Hematopoietic multipotent progenitor cell treated with erythropoietin and hydrocortisone succinate and interleukin-3 and kit ligand, for 15 days (in vitro differentiated cells): ENCODE results near the gene CFAP47.
"Not testable (repeated sequence)": the region's sequence is repeated elsewhere in the genome, so short reads cannot be mapped to it uniquely, and the experiment has no call there.

ENCODE experiments used
- DNase-seq: peaks from one replicate; pipeline ENCODE4 v3.0.0-alpha.2; 2015; ENCODE audit warnings: low spot score

Gene CFAP47, protein sequence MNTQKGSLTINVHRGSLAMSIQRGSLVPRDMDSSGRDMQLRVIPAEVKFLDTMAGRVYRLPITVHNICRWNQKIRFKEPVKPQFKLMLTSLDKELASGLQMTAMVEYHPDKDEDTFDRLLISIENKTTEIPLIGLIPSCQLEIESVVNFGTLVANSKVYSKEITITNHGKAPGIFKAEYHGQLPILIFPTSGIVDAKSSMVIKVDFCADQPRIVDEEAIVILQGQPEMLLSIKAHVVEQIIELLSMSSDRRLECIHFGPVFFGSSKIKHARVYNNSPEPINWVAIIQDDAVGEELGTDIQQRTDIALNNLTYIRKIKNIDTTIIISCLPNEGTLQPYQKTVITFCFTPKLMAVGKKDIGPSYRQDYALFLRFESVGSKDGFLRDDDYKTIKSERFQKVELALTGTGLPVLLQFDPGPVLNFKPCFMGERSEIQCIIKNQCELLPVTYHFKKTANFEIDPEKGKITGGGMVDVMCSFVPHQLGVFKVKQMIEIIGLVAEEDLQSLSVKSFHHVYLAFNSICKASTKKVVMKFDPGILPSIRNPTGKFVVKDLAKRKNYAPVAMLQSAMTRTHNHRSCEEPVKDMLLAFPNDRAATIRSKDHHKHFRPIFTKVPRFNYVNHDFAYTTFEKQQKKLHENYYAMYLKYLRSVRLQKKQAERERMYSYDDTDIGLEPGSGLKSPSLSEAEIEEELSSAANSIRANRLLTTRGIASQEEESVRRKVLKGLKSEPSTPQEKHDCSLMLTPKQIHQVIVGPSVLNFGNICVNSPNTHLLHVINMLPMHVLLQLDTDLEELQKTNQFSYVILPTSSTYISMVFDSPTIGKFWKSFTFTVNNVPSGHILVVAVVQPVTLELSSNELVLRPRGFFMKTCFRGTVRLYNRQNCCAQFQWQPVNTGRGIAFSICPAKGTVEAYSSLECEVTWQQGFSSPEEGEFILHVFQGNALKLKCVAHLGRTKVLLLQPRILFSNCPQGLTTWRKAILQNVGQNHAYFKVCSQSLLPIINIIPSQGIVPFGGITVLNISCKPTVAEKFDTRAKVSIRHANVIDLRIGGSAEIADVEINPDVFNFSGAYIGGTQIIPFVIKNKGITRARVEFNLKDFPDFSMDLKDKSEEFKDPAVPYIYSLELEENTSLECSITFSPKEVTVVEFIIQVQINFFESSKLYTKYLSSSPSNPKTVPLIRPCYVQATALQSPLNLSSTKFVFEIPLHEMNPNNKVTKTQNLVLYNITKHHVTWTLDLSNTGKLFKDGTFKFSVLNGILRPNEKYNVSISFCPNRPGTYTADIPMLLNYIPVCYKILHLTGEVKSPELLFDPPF (N-terminal part only)

DNA sequence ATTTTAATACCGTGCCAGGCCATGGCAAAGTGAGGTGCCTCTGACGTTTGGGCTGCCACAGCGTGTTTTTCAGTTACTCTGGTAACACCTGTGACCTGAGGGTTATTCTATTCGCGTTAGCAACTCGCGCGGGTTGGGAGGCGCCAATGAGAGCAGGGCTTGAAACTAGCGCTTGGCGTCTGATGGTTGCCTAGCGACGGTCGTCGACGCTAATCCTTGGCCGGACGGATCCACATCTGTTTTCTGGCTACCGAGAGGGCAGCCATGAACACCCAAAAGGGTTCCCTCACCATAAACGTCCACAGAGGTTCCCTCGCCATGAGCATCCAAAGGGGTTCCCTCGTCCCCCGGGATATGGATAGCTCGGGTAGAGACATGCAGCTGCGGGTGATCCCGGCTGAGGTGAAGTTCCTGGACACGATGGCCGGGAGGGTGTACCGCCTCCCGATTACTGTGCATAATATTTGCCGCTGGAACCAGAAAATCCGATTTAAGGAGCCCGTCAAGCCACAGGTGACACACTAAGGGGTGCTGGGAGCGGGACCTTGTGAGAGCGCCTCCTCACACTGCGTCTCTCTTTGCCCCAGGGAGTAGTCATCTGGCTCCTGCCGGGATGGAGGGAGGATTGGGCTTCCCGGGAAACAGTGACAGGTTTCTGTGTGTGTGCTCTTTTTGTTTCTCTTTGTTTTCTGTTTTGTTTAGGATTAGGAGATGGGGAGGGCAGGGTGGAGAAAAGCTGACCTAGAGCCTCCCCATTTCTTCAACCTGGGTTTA lies at the start of gene CFAP47:
TSS of gene CFAP47 (plus strand) at position 199 of the 774 bp plus-strand sequence. CDS start at position 265, 66 bp downstream.
- no peak for DNase-seq

DNA sequence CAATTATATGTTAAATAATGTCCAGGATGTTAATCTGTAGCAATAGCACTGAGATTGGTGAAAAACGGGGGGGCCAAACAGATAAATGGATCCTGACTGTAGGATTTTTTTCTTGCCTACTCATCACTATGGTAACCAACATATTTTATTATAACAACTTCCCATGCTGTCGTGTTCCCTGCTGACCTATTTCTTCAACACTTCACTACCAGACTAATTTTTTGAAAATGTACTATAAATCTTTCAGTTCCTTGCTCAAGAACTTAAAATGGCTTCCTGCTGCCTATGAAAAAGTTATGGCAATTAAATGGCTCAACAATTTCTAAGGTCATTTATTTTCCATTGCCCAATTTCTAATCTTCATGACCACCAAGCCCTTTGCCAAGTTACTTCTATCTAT lies 38.9 kb upstream of the CFAP47 start:
- DNase-seq = no peak

DNA sequence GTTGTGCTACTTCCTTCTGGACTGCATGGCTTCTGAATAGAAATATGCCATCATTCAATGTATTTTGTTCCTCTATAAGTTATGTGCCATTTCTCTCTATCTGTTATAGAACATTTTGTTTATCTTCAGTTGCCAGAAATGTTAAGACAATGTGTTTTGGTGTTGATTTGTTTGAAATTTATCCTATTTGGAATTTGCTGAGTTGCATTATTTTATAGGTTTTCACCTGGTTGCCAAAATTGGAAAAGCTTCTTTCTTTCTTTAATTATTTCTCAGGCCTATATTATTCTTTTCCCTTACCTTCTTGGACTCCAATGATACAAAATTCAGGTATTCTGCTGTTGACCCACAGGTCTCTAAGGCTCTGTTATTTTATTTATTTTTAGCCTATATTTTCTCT lies 33.4 kb upstream of the CFAP47 start:
- DNase-seq = no peak

DNA sequence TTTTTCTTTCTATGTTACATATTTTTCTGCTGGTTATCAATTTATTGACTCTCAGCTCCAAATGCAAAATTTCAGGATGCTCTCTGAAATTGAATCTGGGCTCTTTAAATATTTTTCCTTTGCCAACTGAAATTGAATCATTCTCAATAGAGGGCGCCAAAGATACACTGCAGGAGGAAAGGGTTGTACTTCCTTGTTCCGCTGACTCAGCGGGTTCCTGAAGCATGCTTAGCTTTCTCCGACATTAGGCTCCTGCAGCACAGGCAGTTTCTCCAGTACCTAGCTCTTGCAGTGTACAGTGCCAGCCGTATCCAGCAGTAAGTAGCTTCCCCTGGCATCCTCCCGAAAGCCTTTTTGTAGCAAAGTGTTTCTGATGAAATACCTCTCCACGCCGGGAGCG lies 28.8 kb upstream of the CFAP47 start:
- DNase-seq = peak; percentile 1

DNA sequence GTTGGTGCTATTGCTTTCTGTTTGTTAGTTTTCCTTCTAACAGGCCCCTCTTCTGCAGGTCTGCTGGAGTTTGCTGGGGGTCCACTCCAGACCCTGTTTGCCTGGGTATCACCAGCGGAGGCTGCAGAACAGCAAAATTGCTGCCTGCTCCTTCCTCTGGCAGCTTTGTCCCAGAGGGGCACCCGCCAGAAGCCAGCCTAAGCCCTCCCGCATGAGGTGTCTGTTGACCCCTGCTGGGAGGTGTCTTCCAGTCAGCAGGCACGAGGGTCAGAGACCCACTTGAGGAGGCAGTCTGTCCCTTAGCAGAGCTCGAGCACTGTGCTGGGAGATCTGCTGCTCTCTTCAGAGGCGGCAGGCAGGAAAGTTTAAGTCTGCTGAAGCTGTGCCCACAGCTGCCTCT lies 67.3 kb downstream of the CFAP47 start:
- not testable (repeated sequence) for DNase-seq

DNA sequence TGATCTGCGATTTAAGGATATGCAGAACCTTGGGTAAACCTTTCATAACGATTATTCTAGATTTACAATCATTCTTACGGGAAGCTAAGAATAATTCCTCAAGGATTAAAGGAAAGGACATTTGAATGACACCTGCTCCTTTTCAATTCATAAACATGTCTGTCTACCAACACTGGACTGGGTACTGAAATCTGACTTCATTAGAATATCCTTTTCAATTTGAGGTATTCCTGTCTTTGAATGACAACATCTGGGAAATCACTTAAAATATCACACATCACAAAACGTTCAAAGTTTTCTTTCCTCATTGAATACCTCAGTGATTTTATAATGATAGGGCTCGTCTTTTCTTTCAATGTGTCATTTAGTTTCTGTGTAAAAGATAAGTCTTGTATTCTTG lies 87.7 kb downstream of the CFAP47 start:
- no peak for DNase-seq

DNA sequence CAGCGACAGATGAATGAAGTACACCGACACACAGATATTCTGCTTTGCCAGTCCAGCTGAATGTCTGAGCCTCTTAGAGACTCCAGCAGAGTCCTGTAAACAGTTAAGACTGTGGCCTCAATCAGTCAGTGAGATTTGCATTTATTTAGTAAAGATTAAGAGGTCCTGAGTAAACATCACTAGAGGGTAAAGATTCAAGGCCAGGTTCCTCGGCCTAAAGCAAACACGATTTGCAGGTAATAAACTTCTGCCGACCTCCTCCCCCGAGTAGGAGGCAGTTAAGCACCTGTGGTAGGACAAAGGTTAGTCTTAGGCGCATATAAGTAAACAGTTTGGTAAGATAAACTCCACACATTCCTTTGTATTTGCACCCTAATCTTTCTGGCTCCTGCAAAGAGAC lies 99.6 kb downstream of the CFAP47 start:
- no peak for DNase-seq

DNA sequence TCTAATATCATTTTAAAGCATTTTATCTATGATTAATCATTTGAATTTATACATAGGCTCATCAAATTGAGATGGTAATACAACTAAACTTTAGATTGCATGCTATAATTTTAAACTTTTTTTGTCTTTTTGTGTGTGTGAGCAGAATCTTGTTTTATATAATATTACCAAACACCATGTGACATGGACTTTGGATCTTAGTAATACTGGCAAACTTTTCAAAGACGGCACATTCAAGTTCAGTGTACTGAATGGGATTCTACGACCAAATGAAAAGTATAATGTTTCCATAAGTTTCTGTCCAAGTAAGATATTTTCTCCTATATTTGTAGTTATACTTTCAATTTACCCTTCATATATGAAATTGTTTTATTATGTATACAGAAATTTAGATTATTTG lies 116.0 kb downstream of the CFAP47 start:
- no peak for DNase-seq

DNA sequence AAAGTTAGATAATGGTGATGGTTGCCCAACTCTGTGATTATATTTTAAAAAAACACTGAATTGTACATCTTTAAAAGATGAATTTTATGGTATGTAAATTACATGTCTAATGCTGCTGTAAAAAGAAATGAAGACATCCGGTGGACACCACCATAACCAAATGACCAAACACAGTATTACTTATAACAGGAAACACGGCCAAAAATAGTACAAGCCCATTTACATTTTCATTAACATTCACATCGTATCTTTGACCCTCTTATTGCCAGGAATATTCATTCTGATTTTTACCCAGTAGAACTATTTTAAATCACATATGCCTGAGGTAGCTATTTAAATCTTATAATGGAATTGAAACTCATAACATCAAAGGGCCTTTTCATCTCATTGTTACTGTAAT lies 143.2 kb downstream of the CFAP47 start:
- no peak for DNase-seq

DNA sequence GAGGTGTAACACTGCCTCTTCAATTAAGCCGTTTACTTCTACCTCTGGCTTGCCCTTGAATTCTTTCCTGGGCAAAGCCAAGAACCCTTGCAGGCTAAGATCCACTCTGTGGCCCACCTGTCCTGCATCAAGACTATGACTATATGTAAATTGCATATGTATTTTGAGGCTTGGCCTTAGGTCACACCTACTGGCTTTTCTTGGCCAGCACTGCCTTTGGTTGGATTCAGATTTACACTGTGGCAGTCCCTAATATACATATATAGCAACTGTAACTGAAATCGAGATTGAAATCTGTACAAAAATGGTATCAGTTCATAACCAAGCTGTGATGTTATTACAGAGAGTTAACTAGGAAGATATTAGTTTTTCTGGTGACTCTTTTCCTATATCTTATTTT lies 151.5 kb downstream of the CFAP47 start:
- no peak for DNase-seq

DNA sequence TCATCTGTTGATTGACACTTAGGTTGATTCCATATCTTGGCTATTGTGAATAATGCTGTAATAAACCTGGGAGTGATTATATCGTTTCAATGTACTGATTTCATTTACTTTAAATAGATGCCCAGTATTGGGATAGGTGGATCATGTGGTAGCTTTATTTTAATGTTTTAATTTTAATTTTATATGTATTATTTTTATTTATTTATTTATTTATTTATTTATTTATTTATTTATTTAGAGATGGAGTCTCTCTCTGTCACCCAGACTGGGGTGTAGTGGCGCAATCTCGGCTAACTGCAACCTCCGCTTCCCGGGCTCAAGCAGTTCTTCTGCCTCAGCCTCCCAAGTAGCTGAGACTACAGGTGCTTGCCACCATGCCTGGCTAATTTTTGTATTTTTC lies 155.5 kb downstream of the CFAP47 start:
- not testable (repeated sequence) for DNase-seq

DNA sequence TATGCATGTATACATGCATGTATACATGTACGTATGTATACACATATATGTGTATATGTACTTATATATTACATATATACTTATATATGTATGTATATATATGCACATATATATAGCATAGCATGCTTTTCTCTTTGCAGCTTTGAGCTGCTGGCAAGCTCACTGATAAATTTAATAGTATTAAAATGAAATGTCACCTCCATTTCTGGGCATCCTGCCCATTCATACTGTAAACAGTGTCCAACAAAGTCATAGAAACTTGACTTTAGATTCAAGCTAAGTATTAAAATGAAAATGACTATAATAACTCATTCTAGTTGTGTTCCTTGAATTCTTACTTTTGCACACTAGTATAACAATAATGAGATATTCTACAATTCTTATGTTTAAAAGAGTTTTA lies 163.7 kb downstream of the CFAP47 start:
- DNase-seq = no peak

DNA sequence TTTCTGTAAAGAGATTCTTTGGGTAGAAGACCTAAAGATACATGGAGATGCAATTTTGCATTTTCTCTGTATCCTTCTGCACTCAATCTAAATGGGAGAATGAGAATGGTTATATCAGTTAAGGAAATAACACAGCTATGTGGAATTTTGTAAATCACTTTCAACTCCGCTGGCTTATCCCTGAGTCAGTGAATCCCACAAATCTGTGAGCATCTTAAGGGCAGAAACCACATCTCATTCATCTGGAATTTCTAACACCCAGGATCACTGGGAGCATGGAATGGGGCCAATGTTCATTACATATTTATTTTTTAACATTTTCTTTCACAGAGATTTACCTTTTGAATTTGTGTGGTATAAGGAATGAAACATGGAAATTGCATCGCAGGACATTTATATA lies 167.8 kb downstream of the CFAP47 start:
- no peak for DNase-seq

DNA sequence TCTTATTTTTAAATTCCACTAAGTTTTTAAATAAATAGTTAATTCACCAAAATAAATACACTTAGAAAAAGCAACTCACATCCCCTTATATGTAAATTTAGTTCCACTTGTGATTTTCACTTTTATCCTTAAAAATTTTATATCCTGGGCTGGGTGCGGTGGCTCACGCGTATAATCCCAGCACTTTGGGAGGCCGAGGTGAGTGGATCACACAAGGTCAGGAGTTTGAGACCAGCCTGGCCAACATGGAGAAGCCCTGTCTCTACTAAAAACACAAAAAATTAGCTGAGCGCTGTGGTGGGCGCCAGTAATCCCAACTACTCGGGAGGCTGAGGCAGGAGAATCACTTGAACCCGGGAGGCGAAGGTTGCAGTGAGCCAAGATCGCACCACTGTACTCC lies 169.4 kb downstream of the CFAP47 start:
- DNase-seq = not testable (repeated sequence)

DNA sequence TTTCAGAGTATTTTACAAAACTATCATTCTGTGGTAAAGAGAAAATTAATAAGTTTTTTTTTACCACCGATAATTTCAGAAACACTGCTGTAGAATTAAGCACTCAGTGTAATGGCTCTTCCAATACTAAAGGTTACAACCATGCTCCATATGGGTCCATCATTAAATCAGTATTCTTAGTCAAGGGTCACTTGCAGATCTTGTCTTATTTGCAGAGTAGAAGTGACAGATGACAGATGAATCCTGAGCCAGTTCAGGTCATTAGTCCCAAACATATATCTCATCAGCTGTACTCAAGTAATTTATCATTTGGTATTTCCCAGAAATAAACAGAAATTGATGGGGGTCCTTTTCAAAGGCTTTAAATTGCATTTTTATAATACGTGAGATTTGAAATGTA lies 182.9 kb downstream of the CFAP47 start:
- no peak for DNase-seq

DNA sequence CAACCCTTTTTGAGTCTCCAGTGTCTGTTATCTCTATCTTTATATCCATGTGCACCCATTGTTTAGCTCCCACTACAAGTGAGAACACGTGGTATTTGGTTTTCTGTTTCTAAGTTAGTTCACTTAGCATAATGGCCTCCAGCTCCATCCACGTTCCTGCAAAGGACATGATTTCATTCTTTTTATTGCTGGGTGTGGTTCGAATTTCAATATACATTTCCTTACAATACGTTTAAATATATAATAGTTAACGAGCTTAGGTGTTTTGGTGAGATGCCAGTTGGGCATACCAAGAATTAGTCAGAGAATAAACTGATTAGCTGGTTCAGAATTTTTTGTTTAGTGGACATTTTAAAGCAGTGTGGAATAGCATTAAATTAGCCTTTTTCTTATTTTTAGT lies 196.7 kb downstream of the CFAP47 start:
- DNase-seq = no peak

DNA sequence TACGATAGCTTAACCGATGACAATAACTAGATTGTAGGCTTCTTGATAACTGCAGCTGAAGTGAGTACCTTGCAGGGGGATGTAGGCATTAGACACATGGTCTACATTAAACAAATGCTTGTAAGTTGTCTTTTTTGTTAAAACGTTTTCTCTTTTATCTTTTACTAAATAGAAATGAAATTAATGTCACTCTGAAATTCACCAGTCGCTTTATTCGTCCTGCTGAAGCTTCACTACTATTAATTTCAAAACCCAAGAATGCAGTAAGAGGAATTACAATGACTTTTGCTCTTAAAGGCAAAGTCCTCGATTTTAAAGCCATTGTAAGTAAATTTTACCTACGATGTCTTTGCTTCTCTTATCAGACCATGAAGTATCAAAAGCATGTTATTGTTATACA lies 239.7 kb downstream of the CFAP47 start:
- no peak for DNase-seq

DNA sequence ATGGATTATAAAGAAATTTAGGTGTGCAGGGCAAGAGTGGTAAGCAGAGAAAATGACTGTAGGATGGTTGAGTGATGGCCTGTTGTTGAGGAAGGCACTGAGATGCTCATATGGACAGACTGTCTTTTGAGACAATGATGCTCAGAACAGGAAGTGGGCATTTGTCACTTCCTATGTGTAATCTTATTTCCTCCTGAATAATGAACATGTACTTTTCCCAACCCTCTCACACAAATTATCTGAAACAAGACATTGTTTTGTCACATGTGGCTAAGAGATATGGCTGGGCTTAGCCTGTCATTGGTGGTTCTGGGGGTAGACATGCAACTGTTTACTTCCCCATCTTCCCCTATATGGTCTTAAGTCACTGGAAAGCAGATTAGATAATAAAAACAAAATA lies 240.5 kb downstream of the CFAP47 start:
- no peak for DNase-seq

DNA sequence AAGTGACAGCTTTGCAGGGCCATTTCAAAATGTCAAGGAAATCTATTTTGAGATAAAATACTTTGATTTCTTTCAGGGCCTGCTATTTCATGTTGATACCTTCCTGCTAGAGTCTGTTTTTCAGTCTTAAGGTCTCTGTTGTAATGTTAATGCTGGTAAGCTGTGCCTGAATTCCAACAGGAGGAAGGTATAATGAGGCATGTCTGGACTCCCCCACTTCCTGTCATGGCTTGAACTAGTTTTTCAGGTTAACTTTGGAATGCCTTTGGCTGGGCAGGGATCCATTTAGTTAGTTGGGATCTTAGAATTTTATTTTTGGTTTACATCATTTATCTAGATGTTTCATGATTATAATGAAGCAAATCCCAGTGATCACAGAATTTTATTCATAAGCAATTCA lies 279.0 kb downstream of the CFAP47 start:
- no peak for DNase-seq

DNA sequence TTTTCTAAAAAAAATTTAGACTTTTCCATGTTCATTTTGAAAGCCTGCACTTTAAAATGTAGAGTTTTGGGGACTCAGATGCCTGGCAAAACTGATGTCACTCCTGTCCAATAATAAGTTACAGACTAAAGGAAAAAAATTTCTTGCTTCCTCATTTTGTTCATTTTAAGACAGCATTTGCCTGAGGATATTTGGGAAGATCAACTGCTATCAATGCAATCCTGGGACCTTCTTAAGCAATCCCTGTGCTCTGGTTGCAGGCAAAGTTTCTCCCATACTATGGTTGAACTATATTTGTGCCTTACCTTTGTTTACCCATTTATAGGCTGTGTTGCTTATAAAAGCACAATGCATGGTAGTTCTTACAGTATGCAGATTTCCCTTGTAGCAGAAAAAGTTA lies 280.4 kb downstream of the CFAP47 start:
- no peak for DNase-seq

DNA sequence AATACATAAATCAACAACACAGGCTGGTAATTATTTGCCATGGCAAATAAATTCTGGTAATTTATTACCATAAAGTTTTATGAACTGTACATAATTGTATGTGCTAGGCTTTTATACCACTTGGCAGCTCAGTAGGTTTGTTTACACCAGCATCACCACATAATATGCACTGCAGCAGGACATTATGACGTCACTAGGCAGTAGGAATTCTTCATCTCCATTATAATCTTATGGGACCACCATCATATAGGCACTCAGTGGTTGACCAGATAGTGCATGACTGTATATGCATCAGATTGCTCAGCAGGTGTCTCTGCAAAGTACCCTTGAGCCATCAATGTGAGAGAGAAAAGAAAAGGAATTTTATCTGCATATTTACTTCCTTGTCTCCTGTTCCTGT lies 295.4 kb downstream of the CFAP47 start:
- DNase-seq = no peak

DNA sequence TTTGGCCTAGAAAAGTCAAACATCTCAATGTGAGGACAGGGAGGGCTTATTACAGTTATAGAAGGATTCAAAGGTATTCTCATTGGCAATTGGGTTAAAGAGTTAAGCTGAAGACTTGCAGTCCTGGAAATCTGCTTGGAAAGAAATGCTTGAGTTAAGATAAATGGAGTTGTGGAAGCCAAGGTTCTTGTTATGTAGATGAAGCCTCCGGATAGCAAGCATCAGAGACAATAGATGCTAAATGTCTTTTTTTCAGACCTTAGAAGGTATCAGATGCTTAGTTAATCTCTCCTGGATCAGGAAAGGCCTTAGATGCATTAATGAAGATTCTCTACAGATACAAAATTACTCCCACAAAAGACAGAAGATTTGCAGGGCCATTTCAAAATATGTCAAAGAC lies 299.3 kb downstream of the CFAP47 start:
- DNase-seq = no peak
